ENCODE results near the gene ZNF714.

ZNF714 gene

GRCh38 chr19:21130097-21130775, 48.2 kb downstream of the ZNF714 start:
- no peak for TF ChIP-seq ZNF8 (CRISPR knock-in tag; IDR thresholded peaks at IDR 0.05)
- no peak for TF ChIP-seq CREB5 (CRISPR knock-in tag; IDR thresholded peaks at IDR 0.05; ENCODE audit: low read depth)
- no peak for TF ChIP-seq CSRNP3 (CRISPR knock-in tag; IDR thresholded peaks at IDR 0.05)
- ATAC-seq: no peak

- TF ChIP-seq GLIS3 (CRISPR knock-in tag; IDR thresholded peaks at IDR 0.05) (no peak), ZNF565 (CRISPR knock-in tag; conservative IDR thresholded peaks at IDR 0.05; ENCODE audit: low read depth) (no peak), OSR1 (CRISPR knock-in tag; IDR thresholded peaks at IDR 0.05) (no peak), TOX (CRISPR knock-in tag; IDR thresholded peaks at IDR 0.05; ENCODE audit: borderline replicate concordance) (no peak), CREB5 (CRISPR knock-in tag; IDR thresholded peaks at IDR 0.05; ENCODE audit: low read depth) (no peak), TSHZ2 (CRISPR knock-in tag; IDR thresholded peaks at IDR 0.05) (no peak), CSDC2 (CRISPR knock-in tag; IDR thresholded peaks at IDR 0.05) (no peak), ARNTL (CRISPR knock-in tag; IDR thresholded peaks at IDR 0.05; ENCODE audit: borderline replicate concordance, low read depth) (no peak), BACH2 (CRISPR knock-in tag; IDR thresholded peaks at IDR 0.05; ENCODE audit: borderline replicate concordance) (no peak), PPARA (CRISPR knock-in tag; IDR thresholded peaks at IDR 0.05; ENCODE audit: borderline replicate concordance) (no peak), SNAI2 (CRISPR knock-in tag; IDR thresholded peaks at IDR 0.05) (no peak), RARB (CRISPR knock-in tag; IDR thresholded peaks at IDR 0.05) (no peak), CSRNP3 (CRISPR knock-in tag; IDR thresholded peaks at IDR 0.05) (no peak), POU6F1 (CRISPR knock-in tag; IDR thresholded peaks at IDR 0.05; ENCODE audit: borderline replicate concordance, low read depth) (no peak)
These were observed 51.6 kb downstream of the ZNF714 start for GRCh38 chr19:21133633-21134032.

GRCh38 chr19:21134934-21135366, 52.9 kb downstream of the ZNF714 start:
- TF ChIP-seq TOX (CRISPR knock-in tag; IDR thresholded peaks at IDR 0.05; ENCODE audit: borderline replicate concordance) (no peak), BACH2 (CRISPR knock-in tag; IDR thresholded peaks at IDR 0.05; ENCODE audit: borderline replicate concordance) (no peak), POU6F1 (CRISPR knock-in tag; IDR thresholded peaks at IDR 0.05; ENCODE audit: borderline replicate concordance, low read depth) (no peak), ZFP30 (CRISPR knock-in tag; IDR thresholded peaks at IDR 0.05) (no peak), ISL1 (CRISPR knock-in tag; IDR thresholded peaks at IDR 0.05) (no peak), PATZ1 (CRISPR knock-in tag; IDR thresholded peaks at IDR 0.05; ENCODE audit: borderline replicate concordance) (no peak), OSR1 (CRISPR knock-in tag; IDR thresholded peaks at IDR 0.05) (no peak), ZC3H10 (CRISPR knock-in tag; IDR thresholded peaks at IDR 0.05) (no peak), SNAI2 (CRISPR knock-in tag; IDR thresholded peaks at IDR 0.05) (no peak), PPARA (CRISPR knock-in tag; IDR thresholded peaks at IDR 0.05; ENCODE audit: borderline replicate concordance) (no peak), CSDC2 (CRISPR knock-in tag; IDR thresholded peaks at IDR 0.05) (no peak), ZFP3 (CRISPR knock-in tag; IDR thresholded peaks at IDR 0.05) (no peak), ESRRG (CRISPR knock-in tag; IDR thresholded peaks at IDR 0.05) (no peak), CSRNP3 (CRISPR knock-in tag; IDR thresholded peaks at IDR 0.05) (no peak)
- ATAC-seq: no peak

More at GRCh38 chr19:21133633-21134032, 51.6 kb downstream of the ZNF714 start:
- no peak for ATAC-seq
